Measurements from ENCODE around the gene SLC6A12.

Gene SLC6A12

GRCh38 chr12:148676-149416 lies 65.1 kb downstream of the SLC6A12 start:
- ChIA-PET POLR2A (no interaction called here), CTCF (interaction anchor here (1.0 kb wide), 1 partner anchor 37 kb away, joined by 3 read pairs; no protein-coding TSS in a partner anchor)
- no peak overlapping the region for H3K27ac ChIP-seq (ENCODE audit: extremely low read depth, low read depth, low read length)
- TF ChIP-seq ZNF10 (tag by site-specific recombination; IDR thresholded peaks at IDR 0.05) (no peak), ZNF133 (tag by site-specific recombination; IDR thresholded peaks at IDR 0.05) (no peak), ZNF274 (IDR thresholded peaks at IDR 0.05; ENCODE audit: low read length) (no peak), ZNF274 (tag by site-specific recombination; IDR thresholded peaks at IDR 0.05; ENCODE audit: borderline replicate concordance) (no peak), ZNF37A (tag by site-specific recombination; IDR thresholded peaks at IDR 0.05) (no peak), GFI1B (tag by site-specific recombination; IDR thresholded peaks at IDR 0.05) (no peak), ZNF391 (tag by site-specific recombination; IDR thresholded peaks at IDR 0.05; ENCODE audit: borderline replicate concordance, low read depth) (no peak), ZNF202 (tag by site-specific recombination; IDR thresholded peaks at IDR 0.05; ENCODE audit: borderline replicate concordance) (no peak), REST (tag by site-specific recombination; IDR thresholded peaks at IDR 0.05) (no peak), PBX3 (CRISPR knock-in tag; IDR thresholded peaks at IDR 0.05) (no peak), ZNF701 (tag by site-specific recombination; IDR thresholded peaks at IDR 0.05) (no peak), ZNF558 (tag by site-specific recombination; IDR thresholded peaks at IDR 0.05) (no peak), ZBTB48 (tag by site-specific recombination; IDR thresholded peaks at IDR 0.05) (no peak)
- TF ChIP-seq, protein P1, sequence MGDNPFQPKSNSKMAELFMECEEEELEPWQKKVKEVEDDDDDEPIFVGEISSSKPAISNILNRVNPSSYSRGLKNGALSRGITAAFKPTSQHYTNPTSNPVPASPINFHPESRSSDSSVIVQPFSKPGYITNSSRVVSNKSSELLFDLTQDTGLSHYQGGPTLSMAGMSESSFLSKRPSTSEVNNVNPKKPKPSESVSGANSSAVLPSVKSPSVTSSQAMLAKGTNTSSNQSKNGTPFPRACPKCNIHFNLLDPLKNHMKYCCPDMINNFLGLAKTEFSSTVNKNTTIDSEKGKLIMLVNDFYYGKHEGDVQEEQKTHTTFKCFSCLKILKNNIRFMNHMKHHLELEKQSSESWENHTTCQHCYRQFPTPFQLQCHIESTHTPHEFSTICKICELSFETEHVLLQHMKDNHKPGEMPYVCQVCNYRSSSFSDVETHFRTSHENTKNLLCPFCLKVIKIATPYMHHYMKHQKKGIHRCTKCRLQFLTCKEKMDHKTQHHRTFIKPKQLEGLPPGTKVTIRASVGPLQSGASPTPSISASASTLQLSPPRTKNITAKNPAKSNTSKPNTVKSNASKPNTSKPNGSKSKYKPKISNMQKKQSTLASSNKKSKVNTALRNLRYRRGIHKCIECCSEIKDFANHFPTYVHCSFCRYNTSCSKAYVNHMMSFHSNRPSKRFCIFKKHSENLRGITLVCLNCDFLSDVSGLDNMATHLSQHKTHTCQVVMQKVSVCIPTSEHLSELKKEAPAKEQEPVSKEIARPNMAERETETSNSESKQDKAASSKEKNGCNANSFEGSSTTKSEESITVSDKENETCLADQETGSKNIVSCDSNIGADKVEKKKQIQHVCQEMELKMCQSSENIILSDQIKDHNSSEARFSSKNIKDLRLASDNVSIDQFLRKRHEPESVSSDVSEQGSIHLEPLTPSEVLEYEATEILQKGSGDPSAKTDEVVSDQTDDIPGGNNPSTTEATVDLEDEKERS (tag by site-specific recombination; IDR thresholded peaks at IDR 0.05): no peak
- TF ChIP-seq, protein P2, sequence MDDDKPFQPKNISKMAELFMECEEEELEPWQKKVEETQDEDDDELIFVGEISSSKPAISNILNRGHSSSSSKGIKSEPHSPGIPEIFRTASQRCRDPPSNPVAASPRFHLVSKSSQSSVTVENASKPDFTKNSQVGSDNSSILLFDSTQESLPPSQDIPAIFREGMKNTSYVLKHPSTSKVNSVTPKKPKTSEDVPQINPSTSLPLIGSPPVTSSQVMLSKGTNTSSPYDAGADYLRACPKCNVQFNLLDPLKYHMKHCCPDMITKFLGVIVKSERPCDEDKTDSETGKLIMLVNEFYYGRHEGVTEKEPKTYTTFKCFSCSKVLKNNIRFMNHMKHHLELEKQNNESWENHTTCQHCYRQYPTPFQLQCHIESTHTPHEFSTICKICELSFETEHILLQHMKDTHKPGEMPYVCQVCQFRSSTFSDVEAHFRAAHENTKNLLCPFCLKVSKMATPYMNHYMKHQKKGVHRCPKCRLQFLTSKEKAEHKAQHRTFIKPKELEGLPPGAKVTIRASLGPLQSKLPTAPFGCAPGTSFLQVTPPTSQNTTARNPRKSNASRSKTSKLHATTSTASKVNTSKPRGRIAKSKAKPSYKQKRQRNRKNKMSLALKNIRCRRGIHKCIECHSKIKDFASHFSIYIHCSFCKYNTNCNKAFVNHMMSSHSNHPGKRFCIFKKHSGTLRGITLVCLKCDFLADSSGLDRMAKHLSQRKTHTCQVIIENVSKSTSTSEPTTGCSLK (tag by site-specific recombination; IDR thresholded peaks at IDR 0.05): no peak
- no peaks in the 10 kb centered on the region for H3K4me1 ChIP-seq (ENCODE audit: control insufficient read depth, insufficient read depth, low read length)
- no peaks in the 10 kb centered on the region for H3K36me3 ChIP-seq (ENCODE audit: control insufficient read depth in 2 of 2, insufficient read depth in 1 of 2, low read length in 2 of 2)
- no peak overlapping the region for H3K4me3 ChIP-seq (ENCODE audit: low read depth, low read length)
- no peaks in the 10 kb centered on the region for H3K9me3 ChIP-seq (ENCODE audit: control insufficient read depth, insufficient read depth, low read depth, low read length)
